GM19438 (cell line): ENCODE results near the gene FAM174B.

Experiments used
- ATAC-seq: cut with Tn5 transposase; IDR thresholded peaks from one replicate; pipeline ENCODE4 v1.9.1; 2021; ENCODE audit warnings: low read depth; ENCODE audit not compliant: unreplicated experiment

FAM174B gene

GRCh38 chr15:92643849-92644815 lies 11.4 kb downstream of the FAM174B start:
- no peak for ATAC-seq

- ATAC-seq = no peak
These were observed 16.7 kb downstream of the FAM174B start for GRCh38 chr15:92638709-92639365.

- no peak for ATAC-seq
These were observed 17.3 kb downstream of the FAM174B start for GRCh38 chr15:92638291-92638708.

- no peak for ATAC-seq
These were observed 17.9 kb downstream of the FAM174B start for GRCh38 chr15:92637626-92638025.

GRCh38 chr15:92636908-92637481 lies 18.6 kb downstream of the FAM174B start:
- no peak for ATAC-seq

GRCh38 chr15:92636401-92636907 lies 19.1 kb downstream of the FAM174B start:
- no peak for ATAC-seq

GRCh38 chr15:92634671-92635201 lies 20.8 kb downstream of the FAM174B start:
- ATAC-seq = no peak

GRCh38 chr15:92634060-92634459 lies 21.5 kb downstream of the FAM174B start:
- no peak for ATAC-seq

- no peak for ATAC-seq
These were observed 22.2 kb downstream of the FAM174B start for GRCh38 chr15:92633418-92633817.

GRCh38 chr15:92633001-92633400 lies 22.6 kb downstream of the FAM174B start:
- ATAC-seq = no peak

GRCh38 chr15:92631721-92632120 lies 23.9 kb downstream of the FAM174B start:
- no peak for ATAC-seq

GRCh38 chr15:92629975-92630626 lies 25.5 kb downstream of the FAM174B start:
- no peak for ATAC-seq

- no peak for ATAC-seq
These were observed 26.1 kb downstream of the FAM174B start for GRCh38 chr15:92629276-92629974.

GRCh38 chr15:92627014-92627413 lies 28.6 kb downstream of the FAM174B start:
- no peak for ATAC-seq

- peak; percentile 52 for ATAC-seq
These were observed 30.2 kb downstream of the FAM174B start for GRCh38 chr15:92625251-92625980.

GRCh38 chr15:92624401-92624991 lies 31.1 kb downstream of the FAM174B start:
- ATAC-seq = no peak

GRCh38 chr15:92623435-92623834 lies 32.1 kb downstream of the FAM174B start:
- no peak for ATAC-seq

- no peak for ATAC-seq
These were observed 33.5 kb downstream of the FAM174B start for GRCh38 chr15:92621972-92622533.
